GM19351 (cell line): ENCODE measurements around the gene EFHB.
"Not testable (repeated sequence)": the region's sequence is repeated elsewhere in the genome, so short reads cannot be mapped to it uniquely, and the experiment has no call there.

ENCODE experiments used
- ATAC-seq: cut with Tn5 transposase; IDR thresholded peaks from one replicate; pipeline ENCODE4 v1.9.1; 2021; ENCODE audit warnings: mild to moderate bottlenecking, moderate library complexity; ENCODE audit not compliant: unreplicated experiment

The EFHB gene

GRCh38 chr3:19932422-19932821, 1.6 kb downstream of the EFHB start:
- ATAC-seq: no peak

GRCh38 chr3:19931767-19932188, 2.2 kb downstream of the EFHB start:
- peak; percentile 50 for ATAC-seq

GRCh38 chr3:19931180-19931692, 2.8 kb downstream of the EFHB start:
- peak; percentile 86 for ATAC-seq

GRCh38 chr3:19920401-19921080, 13.5 kb downstream of the EFHB start:
- ATAC-seq: no peak

GRCh38 chr3:19917167-19917566, 16.9 kb downstream of the EFHB start:
- ATAC-seq: no peak

GRCh38 chr3:19911452-19911851, 22.6 kb downstream of the EFHB start:
- no peak for ATAC-seq

GRCh38 chr3:19907523-19907922, 26.5 kb downstream of the EFHB start:
- ATAC-seq: no peak

- ATAC-seq: no peak
Observed at GRCh38 chr3:19903649-19904048, 30.4 kb downstream of the EFHB start.

- no peak for ATAC-seq
Observed at GRCh38 chr3:19901918-19902317, 32.1 kb downstream of the EFHB start.

- ATAC-seq: no peak
Observed at GRCh38 chr3:19901337-19901736, 32.7 kb downstream of the EFHB start.

- ATAC-seq: not testable (repeated sequence)
Observed at GRCh38 chr3:19899833-19900232, 34.2 kb downstream of the EFHB start.

GRCh38 chr3:19899264-19899663, 34.8 kb downstream of the EFHB start:
- ATAC-seq: no peak

GRCh38 chr3:19898721-19899120, 35.3 kb downstream of the EFHB start:
- no peak for ATAC-seq

- ATAC-seq: no peak
Observed at GRCh38 chr3:19891740-19892139, 42.3 kb downstream of the EFHB start.

- ATAC-seq: no peak
Observed at GRCh38 chr3:19888428-19889152, 45.4 kb downstream of the EFHB start.

- ATAC-seq: not testable (repeated sequence)
Observed at GRCh38 chr3:19887122-19887521, 46.9 kb downstream of the EFHB start.

- ATAC-seq: no peak
Observed at GRCh38 chr3:19886404-19886803, 47.6 kb downstream of the EFHB start.

GRCh38 chr3:19885468-19885867, 48.5 kb downstream of the EFHB start:
- peak; percentile 65 for ATAC-seq

- ATAC-seq: no peak
Observed at GRCh38 chr3:19881852-19882251, 52.2 kb downstream of the EFHB start.

GRCh38 chr3:19881036-19881435, 53.0 kb downstream of the EFHB start:
- ATAC-seq: no peak

GRCh38 chr3:19877656-19878055, 56.4 kb downstream of the EFHB start:
- ATAC-seq: no peak

- ATAC-seq: peak; percentile 95
Observed at GRCh38 chr3:19866751-19867347, 67.2 kb downstream of the EFHB start.
